Uterus (tissue), 2 donors: ENCODE data around the gene CAMKK2.

ENCODE experiments used
- CTCF ChIP-seq, 4 experiments: fragments of 200-600 bp in 2 of 4; fragments of 450-650 bp in 2 of 4; sonication (generic) in 2 of 4; IDR thresholded peaks; one replicate each; pipeline ENCODE4 v1.5.1; 2016 to 2019; ENCODE audit warnings: antibody characterized with exemption in 4 of 4, mild to moderate bottlenecking in 2 of 4, moderate library complexity in 1 of 4
- POLR2A ChIP-seq, 2 donors: fragments of 450-650 bp; IDR thresholded peaks; one replicate each; pipeline ENCODE4 v1.6.1; 2016; ENCODE audit warnings: antibody characterized with exemption in 2 of 2, mild to moderate bottlenecking in 1 of 2, moderate library complexity in 1 of 2

- TF ChIP-seq CTCF (IDR thresholded peaks at IDR 0.05), result no peak
- no peak for TF ChIP-seq POLR2A (IDR thresholded peaks at IDR 0.05)
Measured at GRCh38 chr12:121261398-121261797, 35.1 kb downstream of the CAMKK2 start.
